Measurements from ENCODE around the gene NAGS.
A peak's percentile ranks its signal among the peaks of the same experiment; 100 is the strongest.
"Not testable (repeated sequence)": the region's sequence is repeated elsewhere in the genome, so short reads cannot be mapped to it uniquely, and the experiment has no call there.

Gene NAGS

DNA sequence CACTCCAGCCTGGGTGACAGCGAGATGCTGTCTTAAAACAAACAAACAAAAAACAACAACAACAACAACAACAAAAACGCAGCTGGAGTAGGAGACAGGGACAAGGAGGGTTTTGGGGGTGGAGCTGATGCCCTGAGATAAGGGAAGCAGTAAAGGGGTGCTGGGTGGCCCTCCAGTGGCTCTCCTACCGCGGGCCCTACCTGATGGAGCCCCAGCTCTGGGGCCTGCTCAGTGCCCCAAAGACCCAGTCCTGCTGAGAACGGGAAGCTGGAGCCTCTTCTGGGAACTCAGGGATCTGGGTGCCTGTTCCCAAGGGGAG lies 21.3 kb upstream of the NAGS start:
- H3K4me3 ChIP-seq (ENCODE audit: low read depth, low read length), result peak overlapping the region; percentile 55
- no peak for DNase-seq (ENCODE audit: low read depth)

DNA sequence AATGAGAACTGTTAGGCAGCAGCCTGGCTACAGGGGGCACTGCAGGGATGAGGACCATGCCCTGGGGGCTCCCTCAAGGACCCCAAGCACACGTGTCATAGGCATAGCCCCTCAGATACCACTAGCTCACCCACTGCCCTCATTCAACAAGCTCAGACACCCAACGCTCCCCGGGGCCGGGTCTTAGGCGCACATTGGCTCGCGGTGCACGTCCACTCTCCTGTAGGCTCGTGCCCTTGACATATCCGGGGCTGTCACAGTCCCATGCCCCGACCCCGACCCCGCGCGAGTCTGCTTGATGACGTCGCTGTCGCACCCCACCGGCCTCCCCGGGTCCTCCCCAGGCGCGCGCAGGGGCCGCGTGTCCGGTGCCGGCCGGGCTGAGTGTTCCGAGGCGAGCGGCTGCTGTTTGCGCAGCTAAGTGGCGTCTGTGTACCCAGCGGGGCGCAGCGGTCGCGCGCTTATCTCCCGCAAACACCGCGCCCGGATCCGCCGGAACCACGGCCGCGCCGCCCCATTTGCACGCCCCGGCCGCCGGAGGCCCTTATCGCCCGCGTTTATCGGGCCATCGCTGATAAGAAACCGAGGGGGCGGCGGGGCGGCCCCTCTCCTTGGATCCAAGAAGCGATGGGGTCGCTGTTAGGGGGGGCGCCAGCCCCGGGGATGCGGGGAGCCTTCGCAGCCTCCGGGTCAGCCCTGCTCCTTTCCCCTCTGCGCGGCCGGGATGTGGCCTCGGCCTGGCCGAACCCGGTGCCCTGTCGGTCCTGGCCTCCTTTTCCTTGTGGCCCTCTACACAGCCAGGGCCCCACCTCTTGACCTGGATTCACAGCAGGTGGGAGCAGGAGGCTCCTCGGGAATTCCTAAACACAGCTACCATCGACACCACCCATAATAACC lies 20.7 kb upstream of the NAGS start:
- no peak for DNase-seq (ENCODE audit: low read depth)
- peak overlapping the region; percentile 55 for H3K4me3 ChIP-seq (ENCODE audit: low read depth, low read length)

DNA sequence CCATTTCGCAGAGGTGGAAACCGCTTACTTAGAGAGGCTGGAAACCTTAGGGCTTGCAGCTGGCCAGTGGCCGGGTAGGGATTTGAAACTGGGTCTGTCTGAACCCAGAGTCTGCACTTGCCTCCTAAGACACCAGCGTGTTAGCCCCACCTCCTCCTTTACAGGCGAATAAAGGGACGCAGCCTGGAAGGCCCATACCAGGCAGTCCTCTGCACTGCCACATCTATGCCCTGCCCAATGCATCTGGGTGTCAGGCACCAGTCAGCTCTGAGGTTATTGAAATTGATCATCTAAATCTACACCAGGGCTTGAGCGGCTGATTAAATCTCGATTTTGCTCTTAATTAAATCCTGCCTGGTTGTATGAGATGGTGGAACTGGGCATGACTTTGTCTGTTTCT lies 19.9 kb upstream of the NAGS start:
- H3K4me3 ChIP-seq (ENCODE audit: low read depth, low read length), result peak overlapping the region; percentile 55
- DNase-seq (ENCODE audit: low read depth), result no peak

DNA sequence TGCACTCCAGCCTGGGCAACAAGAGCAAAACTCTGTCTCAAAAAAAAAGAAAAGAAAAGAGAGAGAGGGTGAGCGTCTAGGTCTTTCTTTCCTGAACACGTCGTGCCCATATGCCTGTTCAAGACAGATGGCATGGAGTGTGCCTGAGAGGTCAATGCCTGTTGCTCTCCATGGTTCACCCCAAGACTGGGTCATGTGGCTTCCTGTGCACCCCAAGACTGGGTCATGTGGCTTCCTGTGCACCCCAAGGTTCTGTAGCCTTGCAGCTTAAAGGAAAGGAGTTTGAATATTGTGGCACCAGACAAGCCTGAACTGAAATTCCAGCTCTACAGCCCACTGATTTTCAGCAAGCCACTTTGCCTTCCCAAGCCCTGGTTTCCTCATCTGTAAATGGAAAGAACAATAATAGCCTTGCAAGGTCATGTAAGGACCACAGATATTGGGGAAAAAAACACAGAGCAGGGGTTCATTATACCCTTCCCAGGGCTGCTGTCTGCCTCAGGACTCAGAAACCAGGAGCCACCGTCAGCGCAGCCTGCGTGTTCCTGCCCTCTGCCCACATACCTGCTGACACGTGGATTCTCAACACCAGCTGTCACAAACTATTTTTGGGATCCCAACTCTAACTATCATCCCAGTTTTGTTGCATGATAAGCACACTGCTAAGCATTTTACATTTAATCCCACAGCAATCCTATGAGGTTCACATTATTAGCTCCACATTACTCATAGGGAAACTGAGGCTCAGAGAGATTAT lies 18.0 kb upstream of the NAGS start:
- no peak for DNase-seq (ENCODE audit: low read depth)
- no peak overlapping the region for H3K4me3 ChIP-seq (ENCODE audit: low read depth, low read length)

DNA sequence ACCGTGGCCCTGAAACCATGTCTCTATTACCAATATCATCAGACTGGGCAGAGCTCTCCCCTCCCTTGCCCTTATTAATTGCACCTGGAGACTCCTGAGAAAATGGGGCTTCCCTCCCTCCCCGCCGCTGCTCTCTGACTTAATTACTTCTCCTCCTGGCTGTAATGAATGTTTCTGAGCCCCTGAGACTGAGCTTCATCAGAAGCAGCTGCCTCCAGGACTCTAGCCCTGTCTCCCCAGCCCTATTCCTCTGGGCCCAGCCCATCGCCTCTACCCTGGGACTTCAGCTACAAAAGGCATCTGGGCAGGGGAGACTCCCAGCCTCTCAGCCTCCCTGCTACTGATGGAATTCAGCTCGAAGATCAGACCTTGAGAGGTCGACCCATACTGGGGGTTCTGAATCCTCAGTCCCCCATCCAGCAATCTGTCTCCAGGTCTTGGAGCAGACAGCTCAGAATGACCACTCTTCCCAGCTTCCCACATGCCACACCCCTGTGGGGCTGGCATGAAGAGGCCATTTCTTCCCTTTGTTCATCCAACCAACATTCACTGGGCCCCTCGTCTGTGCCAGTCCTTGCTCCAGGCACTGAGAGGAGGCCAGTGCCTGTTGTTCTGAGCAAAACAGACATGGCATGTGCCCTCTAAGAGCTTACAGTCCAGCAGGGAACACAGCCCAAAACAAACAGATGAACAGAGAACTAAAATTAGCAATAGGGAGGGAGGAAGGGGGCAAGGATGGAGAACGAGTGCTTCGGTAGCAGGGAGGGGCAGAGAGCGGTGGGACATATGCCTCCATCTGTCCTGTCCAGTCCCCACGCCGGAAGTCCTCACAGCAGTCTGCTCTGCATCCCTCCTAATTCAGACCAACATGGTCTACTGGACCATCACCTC lies 17.0 kb upstream of the NAGS start:
- no peak overlapping the region for H3K4me3 ChIP-seq (ENCODE audit: low read depth, low read length)
- DNase-seq (ENCODE audit: low read depth), result no peak

DNA sequence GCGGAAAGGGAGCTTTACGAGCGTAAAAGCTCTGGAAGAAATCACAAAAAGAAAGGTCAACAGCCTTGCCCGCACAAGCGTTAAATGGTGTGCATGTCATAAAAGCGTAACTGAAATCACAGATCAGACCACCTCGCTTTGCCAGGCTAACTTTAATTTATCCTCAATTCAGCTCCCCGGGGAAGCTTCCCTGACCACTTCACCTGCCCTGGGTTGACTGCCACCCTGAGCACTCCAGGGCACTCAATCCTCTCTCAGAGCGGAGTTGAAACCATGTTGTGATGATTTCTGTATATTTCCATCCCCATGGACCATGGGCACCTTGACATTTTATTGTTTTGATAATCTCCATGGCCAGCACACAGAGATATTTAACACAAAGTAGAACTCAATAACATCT lies 16.1 kb upstream of the NAGS start:
- H3K4me3 ChIP-seq (ENCODE audit: low read depth, low read length), result no peak overlapping the region
- no peak for DNase-seq (ENCODE audit: low read depth)

DNA sequence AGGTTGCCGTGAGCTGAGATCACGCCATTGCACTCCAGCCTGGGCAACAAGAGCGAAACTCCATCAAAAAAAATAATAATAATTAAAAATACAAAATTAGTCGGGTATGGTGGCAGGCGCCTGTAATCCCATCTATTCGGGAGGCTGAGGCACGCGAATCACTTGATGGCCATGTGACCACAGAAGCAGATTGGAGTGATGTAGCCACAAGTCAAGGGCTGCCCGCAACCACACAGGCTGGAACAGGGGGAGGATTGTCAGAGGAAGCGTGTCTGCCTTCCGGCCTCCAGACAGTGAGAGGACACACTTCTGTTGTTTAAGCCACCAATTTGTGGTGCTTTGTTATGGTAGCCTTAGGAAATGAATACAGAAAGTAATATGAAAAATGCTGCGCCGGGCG lies 11.8 kb upstream of the NAGS start:
- DNase-seq (ENCODE audit: low read depth), result no peak
- no peak overlapping the region for H3K4me3 ChIP-seq (ENCODE audit: low read depth, low read length)

DNA sequence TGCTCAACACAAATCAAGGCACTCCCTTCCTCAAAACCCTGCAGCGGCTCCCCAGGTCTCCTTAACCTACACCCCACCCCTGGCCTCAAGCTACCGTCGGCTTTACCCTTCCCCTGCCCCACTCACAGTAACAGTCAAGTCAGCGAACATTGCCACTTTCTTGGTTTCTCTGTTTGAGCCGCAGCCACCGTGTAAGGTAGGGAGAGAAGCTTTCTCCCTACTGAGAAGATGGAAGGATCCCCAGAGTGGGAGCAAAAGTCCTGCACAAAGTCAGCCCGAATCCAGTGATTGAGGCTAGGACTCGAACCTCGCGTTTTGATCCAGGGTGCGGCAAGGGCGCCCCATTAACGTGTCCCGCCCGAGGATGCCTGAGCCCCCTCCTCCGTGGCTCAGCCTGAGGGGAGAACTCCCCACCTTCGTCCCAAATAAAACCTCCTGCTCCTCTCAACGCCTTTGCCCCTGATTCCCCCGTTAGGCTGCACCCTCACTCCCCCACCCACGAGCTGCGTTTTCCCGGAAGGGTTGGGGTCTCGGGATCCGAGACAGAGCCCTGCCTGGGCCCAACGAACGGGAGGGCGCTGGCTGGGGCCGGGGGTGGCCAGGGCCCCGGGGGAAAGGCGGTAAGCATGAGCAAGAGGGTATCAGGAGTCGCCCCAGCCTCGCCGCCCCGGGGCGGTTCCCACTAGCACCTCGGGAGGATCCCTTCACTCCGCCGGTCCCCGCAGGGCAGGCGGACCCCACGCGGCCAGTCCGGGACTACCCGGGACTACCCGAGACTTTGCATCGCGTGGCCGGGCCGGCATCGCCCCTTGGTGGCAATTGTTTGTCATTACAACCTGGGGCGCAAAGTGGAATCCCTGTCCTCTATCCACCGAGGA lies 9.9 kb upstream of the NAGS start:
- peak overlapping the region; percentile 50 for H3K4me3 ChIP-seq (ENCODE audit: low read depth, low read length)
- no peak for DNase-seq (ENCODE audit: low read depth)

DNA sequence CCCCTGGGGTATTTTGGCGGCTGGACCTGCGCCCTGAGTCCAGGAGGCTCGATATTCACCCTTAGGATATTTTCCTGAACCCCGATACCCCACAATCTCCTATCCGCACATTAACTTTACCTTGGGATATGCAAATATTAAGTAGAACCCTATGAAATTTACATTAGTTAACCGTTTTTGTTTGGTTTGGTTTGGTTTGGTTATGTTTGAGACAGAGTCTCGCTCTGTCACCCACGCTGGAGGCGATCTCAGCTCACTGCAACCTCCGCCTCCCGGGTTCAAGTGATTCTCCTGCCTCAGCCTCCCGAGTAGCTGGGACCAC lies 9.3 kb upstream of the NAGS start:
- no peak for DNase-seq (ENCODE audit: low read depth)
- H3K4me3 ChIP-seq (ENCODE audit: low read depth, low read length), result peak overlapping the region; percentile 50

DNA sequence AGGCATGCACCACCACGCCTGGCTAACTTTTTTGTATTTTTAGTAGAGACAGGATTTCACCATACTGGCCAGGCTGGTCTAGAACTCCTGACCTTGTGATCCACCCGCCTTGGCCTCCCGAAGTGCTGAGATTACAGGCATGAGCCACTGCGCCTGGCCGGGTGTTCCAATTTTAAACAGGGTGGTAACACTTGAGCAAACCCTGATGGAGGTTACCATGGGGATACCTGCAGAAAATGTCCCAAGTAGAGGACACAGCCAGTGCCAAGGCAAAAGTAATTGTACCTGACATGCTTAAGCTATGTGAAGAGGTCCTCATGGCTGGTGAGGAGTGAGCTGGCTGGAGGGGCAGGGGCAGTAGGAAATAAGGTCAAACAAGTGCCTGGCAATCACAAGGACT lies 7.2 kb upstream of the NAGS start:
- not testable (repeated sequence) for H3K4me3 ChIP-seq (ENCODE audit: low read depth, low read length); DNase-seq (ENCODE audit: low read depth)

DNA sequence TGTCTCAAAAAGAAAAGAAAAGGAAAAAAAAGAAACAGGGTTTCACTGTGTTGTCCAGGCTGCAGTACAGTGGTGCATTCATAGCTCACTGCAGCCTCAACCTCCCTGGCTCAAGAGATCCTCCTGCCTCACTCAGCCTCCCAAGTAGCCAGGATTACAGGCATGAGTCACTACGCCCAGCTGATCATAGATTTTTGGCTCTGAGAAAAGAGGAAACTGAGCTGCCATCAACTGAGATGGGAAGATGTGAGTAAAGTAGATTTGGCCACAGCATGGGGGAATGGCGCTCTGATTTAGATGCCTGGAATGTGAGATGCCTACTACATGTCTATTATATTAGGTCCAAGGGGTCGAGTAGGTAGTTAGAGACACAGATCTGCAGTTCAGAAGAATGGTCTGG lies 5.9 kb upstream of the NAGS start:
- DNase-seq (ENCODE audit: low read depth), result no peak
- H3K4me3 ChIP-seq (ENCODE audit: low read depth, low read length), result no peak overlapping the region

DNA sequence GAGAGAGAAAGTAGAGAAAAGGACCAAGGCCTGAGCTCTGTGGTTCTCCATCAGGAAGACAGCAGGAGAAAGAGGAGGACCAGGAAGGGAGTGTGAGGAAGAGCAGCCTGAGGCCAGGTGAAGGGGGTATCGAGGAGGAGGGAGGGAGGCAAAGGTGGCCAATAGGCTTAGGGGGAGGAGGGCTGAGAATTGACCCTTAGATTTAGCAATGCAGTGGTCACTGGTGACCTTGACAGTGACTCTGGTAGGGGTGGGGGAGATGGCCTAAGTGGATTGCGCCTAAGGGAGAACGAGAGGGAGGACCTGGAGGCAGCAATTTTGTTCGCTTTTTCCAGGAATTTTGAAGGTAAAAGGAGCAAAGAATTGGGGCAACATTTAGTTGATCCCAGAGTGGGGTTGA lies 5.4 kb upstream of the NAGS start:
- no peak for DNase-seq (ENCODE audit: low read depth)
- no peak overlapping the region for H3K4me3 ChIP-seq (ENCODE audit: low read depth, low read length)

DNA sequence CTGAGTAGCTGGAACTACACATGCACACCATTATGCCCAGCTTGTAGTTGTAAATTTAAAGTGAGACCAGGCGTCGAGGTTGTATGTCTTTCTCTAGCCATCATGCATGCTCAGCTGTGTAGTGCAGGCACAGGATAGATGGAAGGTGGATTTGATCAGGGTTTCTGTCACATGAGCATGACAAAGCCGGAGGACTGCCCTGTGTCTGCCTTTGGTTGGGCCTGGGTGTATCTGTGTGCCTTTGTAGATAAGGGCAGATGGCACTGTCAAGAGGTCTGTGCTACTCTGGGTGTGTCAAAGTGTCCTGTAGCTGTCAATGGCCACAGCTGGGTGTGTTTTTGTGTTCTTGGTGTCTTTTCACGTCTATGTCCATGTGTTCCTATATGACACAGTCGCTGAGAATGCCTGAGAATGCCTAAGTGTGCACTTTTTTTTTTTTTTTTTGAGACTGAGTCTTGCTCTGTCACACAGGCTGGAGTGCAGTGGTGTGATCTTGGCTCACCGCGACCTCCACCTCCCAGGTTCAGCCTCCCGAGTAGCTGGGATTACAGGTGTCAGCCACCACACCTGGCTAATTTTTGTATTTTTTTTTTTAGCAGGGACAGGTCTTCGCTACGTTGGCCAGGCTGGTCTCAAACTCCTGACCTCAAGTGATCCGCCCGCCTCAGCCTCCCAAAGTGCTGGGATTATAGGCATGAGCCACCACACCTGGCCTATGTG lies 4.1 kb upstream of the NAGS start:
- no peak overlapping the region for H3K4me3 ChIP-seq (ENCODE audit: low read depth, low read length)
- DNase-seq (ENCODE audit: low read depth), result no peak

DNA sequence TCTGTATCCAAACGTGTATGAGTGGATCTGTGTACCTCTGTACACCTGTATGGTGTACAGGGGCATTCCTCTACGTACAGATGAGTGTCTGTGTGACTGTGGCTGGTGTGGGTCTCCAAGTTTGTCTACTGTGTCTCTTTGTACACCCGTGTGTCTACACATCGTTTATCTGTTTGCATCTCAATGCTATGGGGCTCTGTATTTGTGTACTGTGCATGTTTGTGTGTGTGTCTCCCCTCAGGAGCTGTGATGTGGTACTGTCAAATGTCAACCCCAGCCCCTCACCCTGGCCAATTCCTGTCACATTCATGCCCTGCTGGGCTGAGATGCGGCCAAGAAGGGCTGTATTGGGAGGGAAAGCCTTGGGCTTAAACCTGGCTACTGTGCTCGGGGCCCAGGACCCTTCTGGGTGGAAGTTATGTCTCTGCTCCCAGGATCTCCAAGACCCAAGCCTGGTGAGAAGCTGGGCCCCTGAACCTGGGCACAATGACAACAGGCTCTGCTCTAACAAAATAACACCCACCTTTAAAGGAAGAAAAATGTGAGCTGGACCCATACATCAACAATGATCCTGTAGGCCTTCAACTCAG lies 3.5 kb upstream of the NAGS start:
- no peak overlapping the region for H3K4me3 ChIP-seq (ENCODE audit: low read depth, low read length)
- no peak for DNase-seq (ENCODE audit: low read depth)

DNA sequence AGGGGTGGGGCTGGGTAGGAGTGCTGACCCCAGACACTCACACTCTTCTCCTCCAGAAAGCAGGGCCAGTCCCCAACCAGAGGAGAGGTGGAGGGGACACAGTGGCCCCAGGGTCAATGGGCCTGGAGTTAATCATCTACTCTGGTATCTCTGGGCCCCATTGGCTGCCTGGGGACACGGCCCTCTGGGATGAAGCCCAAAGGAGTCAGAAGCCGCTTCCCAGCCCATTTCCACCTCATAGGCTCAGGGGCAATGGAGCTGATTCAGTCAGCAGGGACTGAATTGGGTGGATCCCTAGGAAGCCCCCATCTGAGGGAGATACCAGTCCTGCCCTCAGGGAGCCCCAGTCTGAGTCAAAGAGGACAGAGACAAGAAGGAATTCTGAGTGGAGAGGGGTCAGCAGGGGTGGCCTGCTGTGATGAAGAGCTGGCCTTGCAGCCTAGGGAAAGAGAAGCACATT lies 2.9 kb upstream of the NAGS start:
- no peak overlapping the region for H3K4me3 ChIP-seq (ENCODE audit: low read depth, low read length)
- no peak for DNase-seq (ENCODE audit: low read depth)

DNA sequence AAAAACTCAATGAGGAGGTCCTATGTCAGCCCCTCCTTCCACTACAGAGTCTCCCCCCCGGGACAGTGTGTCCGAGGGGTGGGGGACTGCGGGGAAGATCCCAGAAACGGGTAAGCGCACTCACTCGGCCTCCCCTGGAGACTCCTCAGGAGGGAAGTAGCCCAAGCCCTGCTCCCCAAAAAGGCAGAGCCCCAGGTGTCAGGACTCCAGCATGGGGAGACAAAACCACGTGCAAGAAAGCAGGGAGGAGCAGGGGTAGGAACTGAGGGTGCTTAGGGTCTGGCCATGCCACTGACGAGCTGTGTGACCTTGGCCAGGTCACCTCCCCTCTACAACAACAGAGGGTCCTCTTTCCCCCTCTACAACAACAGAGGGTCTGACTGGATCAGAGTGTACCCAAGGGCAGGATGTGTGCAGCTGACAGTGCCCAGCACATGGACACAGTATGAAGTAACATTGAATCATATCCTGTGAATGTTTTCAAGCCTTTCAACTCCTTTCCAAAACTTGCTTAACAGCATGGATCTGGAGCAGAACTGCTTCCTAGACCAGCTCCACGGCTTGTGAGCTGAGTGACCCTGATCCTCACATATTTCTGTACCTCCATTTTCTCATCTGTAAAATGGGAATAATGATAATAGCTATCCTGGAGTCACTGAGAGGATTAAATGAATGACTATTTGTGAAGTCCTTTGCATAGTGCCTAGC lies 2.1 kb upstream of the NAGS start:
- peak; percentile 78 for DNase-seq (ENCODE audit: low read depth)

DNA sequence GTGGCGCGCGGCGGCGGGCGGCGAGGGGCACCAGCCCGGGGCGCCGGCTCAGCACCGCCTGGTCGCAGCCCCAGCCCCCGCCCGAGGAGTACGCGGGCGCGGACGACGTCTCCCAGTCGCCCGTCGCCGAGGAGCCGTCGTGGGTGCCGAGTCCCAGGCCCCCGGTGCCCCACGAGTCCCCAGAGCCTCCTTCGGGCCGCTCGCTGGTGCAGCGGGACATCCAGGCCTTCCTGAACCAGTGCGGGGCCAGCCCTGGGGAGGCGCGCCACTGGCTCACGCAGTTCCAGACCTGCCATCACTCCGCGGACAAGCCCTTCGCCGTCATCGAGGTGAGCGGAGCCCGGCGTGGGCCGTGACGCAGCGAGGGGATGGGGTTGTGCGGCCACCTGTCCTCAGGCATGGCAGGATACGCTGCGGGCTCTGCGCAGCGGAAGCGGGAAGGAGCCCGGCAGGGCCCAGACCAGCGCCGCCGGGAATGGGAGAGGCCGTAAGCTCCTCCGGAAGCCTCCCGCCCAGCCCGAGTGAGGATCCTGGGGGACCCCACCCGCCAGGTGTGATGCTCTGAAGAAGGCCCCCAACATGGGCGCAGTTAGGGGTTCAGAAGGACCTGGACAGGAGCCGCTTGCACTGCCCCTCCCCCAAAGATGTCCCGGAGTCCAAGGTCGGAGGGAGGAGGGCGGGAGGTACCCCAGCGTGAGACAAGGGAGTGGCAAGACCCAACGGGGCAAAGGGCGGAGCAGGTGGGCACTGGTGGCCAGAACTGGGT lies 522 bp downstream of the NAGS start:
- H3K4me3 ChIP-seq (ENCODE audit: low read depth, low read length), result peak overlapping the region; percentile 63

More for the DNA sequence above, 2.1 kb upstream of the NAGS start:
- no peak overlapping the region for H3K4me3 ChIP-seq (ENCODE audit: low read depth, low read length)

More for the DNA sequence above, 522 bp downstream of the NAGS start:
- no peak for DNase-seq (ENCODE audit: low read depth)

All from skeletal muscle cell (primary cell).